Gastrocnemius medialis (tissue), 4 donors: ENCODE results near the gene TBCA.

ENCODE experiments used
- POLR2A ChIP-seq, 2 donors: fragments of 450-650 bp; IDR thresholded peaks; one replicate each; pipeline ENCODE4 v1.6.1; 2017; ENCODE audit warnings: antibody characterized with exemption in 2 of 2, mild to moderate bottlenecking in 2 of 2, moderate library complexity in 2 of 2
- TF ChIP-seq, protein P1 (sequence below), 5 experiments: fragments of 450-650 bp in 3 of 5; fragments of 200-600 bp in 2 of 5; sonication (generic) in 2 of 5; IDR thresholded peaks in 4 of 5; conservative IDR thresholded peaks in 1 of 5; 1 replicate in 4 of 5; 2 replicates in 1 of 5; pipeline ENCODE4 v1.5.1; 2016 to 2019; ENCODE audit warnings: antibody characterized with exemption in 5 of 5, mild to moderate bottlenecking in 3 of 5, moderate library complexity in 3 of 5

DNA sequence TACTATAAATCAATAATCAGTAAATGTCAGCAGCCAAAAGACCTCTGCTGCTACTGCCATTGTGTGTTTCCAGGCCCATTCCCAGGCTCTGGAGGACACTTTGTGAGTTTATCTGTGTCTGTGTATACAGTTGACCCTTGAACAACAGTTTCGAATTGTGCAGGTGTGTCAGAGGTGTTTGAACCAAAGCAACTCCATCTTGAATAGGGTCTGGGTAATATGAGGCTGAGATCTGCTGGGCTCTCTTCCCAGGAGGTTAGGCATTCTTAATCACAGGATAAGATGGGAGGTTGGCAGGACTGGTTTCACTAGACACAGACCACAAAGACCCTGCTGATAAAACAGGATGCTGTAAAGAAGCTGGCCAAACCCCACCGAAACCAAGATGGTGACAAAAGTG lies 2.3 kb upstream of the TBCA start:
- no peak for TF ChIP-seq POLR2A (IDR thresholded peaks at IDR 0.05)
- TF ChIP-seq, protein P1, sequence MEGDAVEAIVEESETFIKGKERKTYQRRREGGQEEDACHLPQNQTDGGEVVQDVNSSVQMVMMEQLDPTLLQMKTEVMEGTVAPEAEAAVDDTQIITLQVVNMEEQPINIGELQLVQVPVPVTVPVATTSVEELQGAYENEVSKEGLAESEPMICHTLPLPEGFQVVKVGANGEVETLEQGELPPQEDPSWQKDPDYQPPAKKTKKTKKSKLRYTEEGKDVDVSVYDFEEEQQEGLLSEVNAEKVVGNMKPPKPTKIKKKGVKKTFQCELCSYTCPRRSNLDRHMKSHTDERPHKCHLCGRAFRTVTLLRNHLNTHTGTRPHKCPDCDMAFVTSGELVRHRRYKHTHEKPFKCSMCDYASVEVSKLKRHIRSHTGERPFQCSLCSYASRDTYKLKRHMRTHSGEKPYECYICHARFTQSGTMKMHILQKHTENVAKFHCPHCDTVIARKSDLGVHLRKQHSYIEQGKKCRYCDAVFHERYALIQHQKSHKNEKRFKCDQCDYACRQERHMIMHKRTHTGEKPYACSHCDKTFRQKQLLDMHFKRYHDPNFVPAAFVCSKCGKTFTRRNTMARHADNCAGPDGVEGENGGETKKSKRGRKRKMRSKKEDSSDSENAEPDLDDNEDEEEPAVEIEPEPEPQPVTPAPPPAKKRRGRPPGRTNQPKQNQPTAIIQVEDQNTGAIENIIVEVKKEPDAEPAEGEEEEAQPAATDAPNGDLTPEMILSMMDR (IDR thresholded peaks at IDR 0.05 in 4 of 5, conservative IDR thresholded peaks at IDR 0.05 in 1 of 5) = no peak
